ENCODE measurements around the gene RNU11.
"Not testable (repeated sequence)": the region's sequence is repeated elsewhere in the genome, so short reads cannot be mapped to it uniquely, and the experiment has no call there.

RNU11 gene

GRCh38 chr1:28644494-28644893 is 3.9 kb upstream of the RNU11 start:
- Mint-ChIP-seq H3K9me3 (no peaks in the 10 kb centered on the region), H3K4me1 (peaks cover 70% of the 10 kb centered on the region), H3K27me3 (no peaks in the 10 kb centered on the region), H3K36me3 (peaks cover 2% of the 10 kb centered on the region), H3K4me3 (peak overlapping the region; percentile 98), H3K27ac (peak overlapping the region; percentile 99)
- CTCF ChIA-PET, result interaction anchor here (1.8 to 2.4 kb wide), 3 partner anchors 24 to 232 kb away, joined by 3 to 13 read pairs (median 12); partner anchors contain the start of gene GMEB1
- DNase-seq, result no peak

- peaks cover 64% of the 10 kb centered on the region for H3K4me1 Mint-ChIP-seq
- H3K4me3 Mint-ChIP-seq, H3K9me3 Mint-ChIP-seq, DNase-seq, H3K27ac Mint-ChIP-seq, CTCF ChIA-PET, H3K27me3 Mint-ChIP-seq, H3K36me3 Mint-ChIP-seq: not testable (repeated sequence)
Observed at GRCh38 chr1:28645406-28645805, 3.0 kb upstream of the RNU11 start.

GRCh38 chr1:28646040-28646439 is 2.4 kb upstream of the RNU11 start:
- H3K27me3 Mint-ChIP-seq, result no peaks in the 10 kb centered on the region
- H3K36me3 Mint-ChIP-seq, result peaks cover 2% of the 10 kb centered on the region
- DNase-seq, result no peak
- H3K4me1 Mint-ChIP-seq, result peaks cover 57% of the 10 kb centered on the region
- no peaks in the 10 kb centered on the region for H3K9me3 Mint-ChIP-seq
- H3K27ac Mint-ChIP-seq, result peak overlapping the region; percentile 4
- H3K4me3 Mint-ChIP-seq, result no peak overlapping the region
- CTCF ChIA-PET, result no interaction called here

GRCh38 chr1:28648008-28648473 is 359 bp upstream of the RNU11 start:
- peak overlapping the region; percentile 77 for H3K4me3 Mint-ChIP-seq
- CTCF ChIA-PET, result interaction anchor here (1.2 kb wide), 1 partner anchor 230 kb away, joined by 3 read pairs; no protein-coding TSS in a partner anchor
- peak overlapping the region; percentile 99 for H3K27ac Mint-ChIP-seq
- no peaks in the 10 kb centered on the region for H3K9me3 Mint-ChIP-seq
- DNase-seq, result peak; percentile 93
- peaks cover 39% of the 10 kb centered on the region for H3K4me1 Mint-ChIP-seq
- no peaks in the 10 kb centered on the region for H3K27me3 Mint-ChIP-seq
- no peaks in the 10 kb centered on the region for H3K36me3 Mint-ChIP-seq

GRCh38 chr1:28653063-28653462 is 4.7 kb downstream of the RNU11 start:
- H3K27me3 Mint-ChIP-seq, H3K4me3 Mint-ChIP-seq, H3K27ac Mint-ChIP-seq, H3K9me3 Mint-ChIP-seq, H3K36me3 Mint-ChIP-seq, DNase-seq: not testable (repeated sequence)
- peaks cover 12% of the 10 kb centered on the region for H3K4me1 Mint-ChIP-seq
- CTCF ChIA-PET, result interaction anchor here (1.0 kb wide), 1 partner anchor 224 kb away, joined by 3 read pairs; no protein-coding TSS in a partner anchor

- DNase-seq, result peak; percentile 29
- H3K27ac Mint-ChIP-seq, H3K4me3 Mint-ChIP-seq, H3K36me3 Mint-ChIP-seq, CTCF ChIA-PET, H3K4me1 Mint-ChIP-seq, H3K27me3 Mint-ChIP-seq, H3K9me3 Mint-ChIP-seq: not testable (repeated sequence)
Observed at GRCh38 chr1:28653870-28654269, 5.5 kb downstream of the RNU11 start.

- H3K4me3 Mint-ChIP-seq, CTCF ChIA-PET, DNase-seq, H3K9me3 Mint-ChIP-seq, H3K36me3 Mint-ChIP-seq, H3K27ac Mint-ChIP-seq, H3K27me3 Mint-ChIP-seq, H3K4me1 Mint-ChIP-seq: not testable (repeated sequence)
Observed at GRCh38 chr1:28655448-28656311, 7.3 kb downstream of the RNU11 start.

GRCh38 chr1:28656335-28656734 is 7.9 kb downstream of the RNU11 start:
- Mint-ChIP-seq H3K4me1 (no peaks in the 10 kb centered on the region), H3K27me3 (no peaks in the 10 kb centered on the region), H3K36me3 (no peaks in the 10 kb centered on the region), H3K27ac (no peak overlapping the region), H3K4me3 (no peak overlapping the region), H3K9me3 (no peaks in the 10 kb centered on the region)
- no peak for DNase-seq
- CTCF ChIA-PET, result no interaction called here

- CTCF ChIA-PET, result no interaction called here
- Mint-ChIP-seq H3K27me3 (peaks cover 3% of the 10 kb centered on the region), H3K9me3 (no peaks in the 10 kb centered on the region), H3K4me1 (peaks cover 14% of the 10 kb centered on the region), H3K36me3 (no peaks in the 10 kb centered on the region), H3K27ac (no peak overlapping the region), H3K4me3 (no peak overlapping the region)
- DNase-seq, result no peak
Observed at GRCh38 chr1:28663871-28664470, 15.6 kb downstream of the RNU11 start.

- Mint-ChIP-seq H3K27me3 (peaks cover 3% of the 10 kb centered on the region), H3K4me3 (no peak overlapping the region), H3K36me3 (peaks cover 3% of the 10 kb centered on the region), H3K4me1 (peaks cover 23% of the 10 kb centered on the region), H3K27ac (peak overlapping the region; percentile 73), H3K9me3 (no peaks in the 10 kb centered on the region)
- CTCF ChIA-PET, result no interaction called here
- DNase-seq, result no peak
Observed at GRCh38 chr1:28666806-28667205, 18.4 kb downstream of the RNU11 start.

- peaks cover 23% of the 10 kb centered on the region for H3K4me1 Mint-ChIP-seq
- no peaks in the 10 kb centered on the region for H3K9me3 Mint-ChIP-seq
- H3K27ac Mint-ChIP-seq, result peak within 1 kb of the TSS; percentile 99
- H3K27me3 Mint-ChIP-seq, result no peaks in the 10 kb centered on the region
- H3K36me3 Mint-ChIP-seq, result peaks cover 4% of the 10 kb centered on the region
- peak; percentile 90 for DNase-seq
- CTCF ChIA-PET, result interaction anchor here (1.1 to 2.6 kb wide), 2 partner anchors 25 to 68 kb away, joined by 4 to 12 read pairs; partner anchors contain the start of genes TAF12 and YTHDF2
- H3K4me3 Mint-ChIP-seq, result peak within 1 kb of the TSS; percentile 96
Observed at GRCh38 chr1:28668191-28668955, 20.0 kb downstream of the RNU11 start, which contains the start of gene GMEB1. GMEB1 (plus strand) TSS chr1:28668784; CDS start chr1:28683613, 14,829 bp downstream.

GRCh38 chr1:28668956-28669723 is 20.7 kb downstream of the RNU11 start:
- H3K36me3 Mint-ChIP-seq, result peaks cover 4% of the 10 kb centered on the region

GRCh38 chr1:28671254-28671780 is 22.9 kb downstream of the RNU11 start:
- no peak overlapping the region for H3K4me3 Mint-ChIP-seq
- CTCF ChIA-PET, result no interaction called here
- peak overlapping the region; percentile 45 for H3K27ac Mint-ChIP-seq
- peaks cover 14% of the 10 kb centered on the region for H3K4me1 Mint-ChIP-seq
- no peak for DNase-seq
- H3K27me3 Mint-ChIP-seq, result no peaks in the 10 kb centered on the region
- no peaks in the 10 kb centered on the region for H3K9me3 Mint-ChIP-seq
- peaks cover 9% of the 10 kb centered on the region for H3K36me3 Mint-ChIP-seq

More at GRCh38 chr1:28668956-28669723, 20.7 kb downstream of the RNU11 start:
- H3K27ac Mint-ChIP-seq, result peak overlapping the region; percentile 99
- no peaks in the 10 kb centered on the region for H3K27me3 Mint-ChIP-seq
- CTCF ChIA-PET, result interaction anchor here (2.6 kb wide), 1 partner anchor 25 kb away, joined by 12 read pairs; the partner anchor contains the start of gene TAF12
- peak overlapping the region; percentile 96 for H3K4me3 Mint-ChIP-seq
- DNase-seq, result peak; percentile 75
- peaks cover 22% of the 10 kb centered on the region for H3K4me1 Mint-ChIP-seq
- H3K9me3 Mint-ChIP-seq, result no peaks in the 10 kb centered on the region

Data from activated naive CD4-positive, alpha-beta T cell treated with anti-CD3 and anti-CD28 coated beads, Interleukin-2, amount 10 ng/mL, durations not matched to agents 7 days and 5 days (primary cell).